Body of pancreas (tissue), 4 donors: ENCODE data around the gene BACH2.

Experiments used
- POLR2A ChIP-seq, 3 donors: fragments of 450-650 bp; IDR thresholded peaks; one replicate each; pipeline ENCODE4 v1.6.1; 2016; ENCODE audit warnings: antibody characterized with exemption in 3 of 3, mild to moderate bottlenecking in 2 of 3
- TF ChIP-seq, protein P1 (sequence below), 7 experiments: fragments of 450-650 bp in 4 of 7; fragments of 200-600 bp in 3 of 7; sonication (generic) in 3 of 7; IDR thresholded peaks; one replicate each; pipeline ENCODE4 v1.5.1; 2016 to 2019; ENCODE audit warnings: antibody characterized with exemption in 7 of 7

DNA sequence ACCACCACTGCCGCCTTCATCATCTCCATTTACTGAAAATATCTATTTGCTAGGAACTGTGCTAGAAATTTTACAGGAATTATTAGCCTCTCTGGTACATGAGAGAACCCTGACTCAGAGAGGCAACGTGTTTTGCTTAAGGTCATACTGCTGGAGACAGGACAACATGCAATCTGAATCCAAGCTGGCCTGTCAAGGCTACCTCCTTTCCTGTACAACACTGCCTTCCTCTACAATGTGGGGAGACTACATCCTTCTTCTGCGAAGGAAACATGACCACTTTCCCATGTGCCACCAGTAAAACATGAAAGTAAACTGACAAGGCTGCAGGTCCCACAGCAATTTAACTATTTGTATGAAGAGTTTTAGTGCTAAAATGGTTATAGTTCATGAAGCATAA is 200.9 kb downstream of the BACH2 start:
- TF ChIP-seq, protein P1, sequence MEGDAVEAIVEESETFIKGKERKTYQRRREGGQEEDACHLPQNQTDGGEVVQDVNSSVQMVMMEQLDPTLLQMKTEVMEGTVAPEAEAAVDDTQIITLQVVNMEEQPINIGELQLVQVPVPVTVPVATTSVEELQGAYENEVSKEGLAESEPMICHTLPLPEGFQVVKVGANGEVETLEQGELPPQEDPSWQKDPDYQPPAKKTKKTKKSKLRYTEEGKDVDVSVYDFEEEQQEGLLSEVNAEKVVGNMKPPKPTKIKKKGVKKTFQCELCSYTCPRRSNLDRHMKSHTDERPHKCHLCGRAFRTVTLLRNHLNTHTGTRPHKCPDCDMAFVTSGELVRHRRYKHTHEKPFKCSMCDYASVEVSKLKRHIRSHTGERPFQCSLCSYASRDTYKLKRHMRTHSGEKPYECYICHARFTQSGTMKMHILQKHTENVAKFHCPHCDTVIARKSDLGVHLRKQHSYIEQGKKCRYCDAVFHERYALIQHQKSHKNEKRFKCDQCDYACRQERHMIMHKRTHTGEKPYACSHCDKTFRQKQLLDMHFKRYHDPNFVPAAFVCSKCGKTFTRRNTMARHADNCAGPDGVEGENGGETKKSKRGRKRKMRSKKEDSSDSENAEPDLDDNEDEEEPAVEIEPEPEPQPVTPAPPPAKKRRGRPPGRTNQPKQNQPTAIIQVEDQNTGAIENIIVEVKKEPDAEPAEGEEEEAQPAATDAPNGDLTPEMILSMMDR (IDR thresholded peaks at IDR 0.05) = no peak
- no peak for TF ChIP-seq POLR2A (IDR thresholded peaks at IDR 0.05)
